Fibroblast of lung (primary cell): ENCODE results near the gene VANGL2.

Experiments
- EZH2 ChIP-seq: IDR thresholded peaks from 2 replicates; pipeline ENCODE4 v1.5.1; 2012; ENCODE audit warnings: low read length, control low read depth, mild to moderate bottlenecking; ENCODE audit errors: missing control alignments
- TF ChIP-seq, protein P1 (sequence below), 2 donors: IDR thresholded peaks in 1 of 2; conservative IDR thresholded peaks in 1 of 2; 1 replicate in 1 of 2; 2 replicates in 1 of 2; pipeline ENCODE4 v1.5.1; 2011 to 2012; ENCODE audit warnings: low read length in 2 of 2, control low read depth in 1 of 2, inconsistent platforms in 1 of 2, low read depth in 1 of 2, mild to moderate bottlenecking in 1 of 2

DNA sequence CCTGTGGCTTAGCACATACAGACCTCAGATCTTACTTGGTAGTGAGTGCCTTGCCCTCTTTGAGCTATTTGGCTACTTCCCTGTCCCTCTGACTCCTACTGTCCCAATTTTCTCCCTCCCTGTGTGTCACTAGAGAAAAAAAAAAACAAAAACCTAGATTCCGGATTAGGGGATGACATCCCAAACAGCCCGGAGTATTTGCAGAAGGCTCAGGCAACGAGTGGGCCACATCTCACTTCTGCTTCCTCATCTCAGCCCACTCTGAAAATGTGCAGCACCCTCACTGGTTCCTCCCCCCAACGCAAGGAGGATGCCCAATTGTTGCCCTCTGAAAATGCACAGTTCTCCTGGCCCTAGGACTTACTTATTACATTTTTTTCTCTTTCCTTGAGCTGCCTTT, 28.6 kb upstream of the VANGL2 start:
- TF ChIP-seq, protein P1, sequence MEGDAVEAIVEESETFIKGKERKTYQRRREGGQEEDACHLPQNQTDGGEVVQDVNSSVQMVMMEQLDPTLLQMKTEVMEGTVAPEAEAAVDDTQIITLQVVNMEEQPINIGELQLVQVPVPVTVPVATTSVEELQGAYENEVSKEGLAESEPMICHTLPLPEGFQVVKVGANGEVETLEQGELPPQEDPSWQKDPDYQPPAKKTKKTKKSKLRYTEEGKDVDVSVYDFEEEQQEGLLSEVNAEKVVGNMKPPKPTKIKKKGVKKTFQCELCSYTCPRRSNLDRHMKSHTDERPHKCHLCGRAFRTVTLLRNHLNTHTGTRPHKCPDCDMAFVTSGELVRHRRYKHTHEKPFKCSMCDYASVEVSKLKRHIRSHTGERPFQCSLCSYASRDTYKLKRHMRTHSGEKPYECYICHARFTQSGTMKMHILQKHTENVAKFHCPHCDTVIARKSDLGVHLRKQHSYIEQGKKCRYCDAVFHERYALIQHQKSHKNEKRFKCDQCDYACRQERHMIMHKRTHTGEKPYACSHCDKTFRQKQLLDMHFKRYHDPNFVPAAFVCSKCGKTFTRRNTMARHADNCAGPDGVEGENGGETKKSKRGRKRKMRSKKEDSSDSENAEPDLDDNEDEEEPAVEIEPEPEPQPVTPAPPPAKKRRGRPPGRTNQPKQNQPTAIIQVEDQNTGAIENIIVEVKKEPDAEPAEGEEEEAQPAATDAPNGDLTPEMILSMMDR (conservative IDR thresholded peaks at IDR 0.05 in 1 of 2, IDR thresholded peaks at IDR 0.05 in 1 of 2; ENCODE audit: low read depth in 1 of 2, low read length in 2 of 2), result no peak
- TF ChIP-seq EZH2, result no peak
